Nephron progenitor cell (in vitro differentiated cells): Measurements from ENCODE around the gene LRRC34.

ENCODE experiments used
- DNase-seq: peaks from one replicate; pipeline ENCODE4 v3.0.0; 2021
- H3K27ac Mint-ChIP-seq: 2 replicates; pipeline ENCODE4 v1.8.0; 2021; ENCODE audit warnings: mild to moderate bottlenecking, moderate library complexity, mixed read lengths
- H3K27me3 Mint-ChIP-seq: 2 replicates; pipeline ENCODE4 v1.8.0; 2021; ENCODE audit warnings: mild to moderate bottlenecking, low read depth, mixed read lengths; ENCODE audit not compliant: poor library complexity
- H3K36me3 Mint-ChIP-seq: 2 replicates; pipeline ENCODE4 v1.8.0; 2021; ENCODE audit warnings: low read depth, mixed read lengths
- H3K4me1 Mint-ChIP-seq: 2 replicates; pipeline ENCODE4 v1.8.0; 2021; ENCODE audit warnings: mixed read lengths
- H3K4me3 Mint-ChIP-seq: 2 replicates; pipeline ENCODE4 v1.8.0; 2021; ENCODE audit warnings: mild to moderate bottlenecking, moderate library complexity, mixed read lengths
- H3K9me3 Mint-ChIP-seq: 2 replicates; pipeline ENCODE4 v1.8.0; 2021; ENCODE audit warnings: mild to moderate bottlenecking, moderate library complexity, mixed read lengths
- TF ChIP-seq, protein P1 (sequence below): fragments of 200-600 bp; sonication (generic); IDR thresholded peaks from 2 replicates; pipeline ENCODE4 v1.5.0; 2021; ENCODE audit warnings: antibody characterized with exemption

The LRRC34 gene

DNA sequence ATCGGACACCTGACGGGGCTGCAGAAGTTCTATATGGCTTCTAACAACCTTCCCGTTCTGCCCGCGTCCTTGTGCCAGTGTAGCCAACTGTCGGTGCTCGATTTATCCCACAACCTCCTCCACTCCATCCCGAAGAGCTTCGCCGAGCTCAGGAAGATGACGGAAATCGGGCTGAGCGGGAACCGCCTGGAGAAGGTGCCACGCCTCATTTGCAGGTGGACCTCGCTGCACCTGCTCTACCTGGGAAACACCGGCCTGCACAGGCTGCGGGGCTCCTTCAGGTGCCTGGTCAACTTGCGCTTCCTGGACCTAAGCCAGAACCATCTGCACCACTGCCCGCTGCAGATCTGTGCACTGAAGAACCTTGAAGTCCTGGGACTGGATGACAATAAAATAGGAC, 9.8 kb upstream of the LRRC34 start:
- TF ChIP-seq, protein P1, sequence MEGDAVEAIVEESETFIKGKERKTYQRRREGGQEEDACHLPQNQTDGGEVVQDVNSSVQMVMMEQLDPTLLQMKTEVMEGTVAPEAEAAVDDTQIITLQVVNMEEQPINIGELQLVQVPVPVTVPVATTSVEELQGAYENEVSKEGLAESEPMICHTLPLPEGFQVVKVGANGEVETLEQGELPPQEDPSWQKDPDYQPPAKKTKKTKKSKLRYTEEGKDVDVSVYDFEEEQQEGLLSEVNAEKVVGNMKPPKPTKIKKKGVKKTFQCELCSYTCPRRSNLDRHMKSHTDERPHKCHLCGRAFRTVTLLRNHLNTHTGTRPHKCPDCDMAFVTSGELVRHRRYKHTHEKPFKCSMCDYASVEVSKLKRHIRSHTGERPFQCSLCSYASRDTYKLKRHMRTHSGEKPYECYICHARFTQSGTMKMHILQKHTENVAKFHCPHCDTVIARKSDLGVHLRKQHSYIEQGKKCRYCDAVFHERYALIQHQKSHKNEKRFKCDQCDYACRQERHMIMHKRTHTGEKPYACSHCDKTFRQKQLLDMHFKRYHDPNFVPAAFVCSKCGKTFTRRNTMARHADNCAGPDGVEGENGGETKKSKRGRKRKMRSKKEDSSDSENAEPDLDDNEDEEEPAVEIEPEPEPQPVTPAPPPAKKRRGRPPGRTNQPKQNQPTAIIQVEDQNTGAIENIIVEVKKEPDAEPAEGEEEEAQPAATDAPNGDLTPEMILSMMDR: no peak
- Mint-ChIP-seq H3K27me3 (no peaks in the 10 kb centered on the region), H3K4me1 (peaks cover 14% of the 10 kb centered on the region), H3K9me3 (no peaks in the 10 kb centered on the region), H3K36me3 (no peaks in the 10 kb centered on the region), H3K27ac (no peak overlapping the region), H3K4me3 (no peak overlapping the region)
- no peak for DNase-seq

DNA sequence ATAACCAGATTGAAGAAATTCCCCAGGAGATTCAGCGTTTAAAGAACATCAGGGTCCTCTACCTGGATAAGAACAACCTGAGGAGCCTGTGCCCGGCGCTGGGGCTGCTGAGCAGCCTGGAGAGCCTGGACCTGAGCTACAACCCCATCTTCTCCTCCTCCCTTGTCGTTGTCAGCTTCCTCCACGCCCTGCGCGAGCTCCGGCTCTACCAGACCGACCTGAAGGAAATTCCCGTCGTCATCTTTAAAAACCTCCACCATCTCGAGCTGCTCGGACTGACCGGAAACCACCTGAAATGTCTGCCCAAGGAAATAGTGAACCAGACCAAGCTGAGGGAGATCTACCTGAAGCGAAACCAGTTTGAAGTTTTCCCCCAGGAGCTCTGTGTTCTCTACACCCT, 9.4 kb upstream of the LRRC34 start:
- H3K4me3 Mint-ChIP-seq: no peak overlapping the region
- H3K4me1 Mint-ChIP-seq: peaks cover 14% of the 10 kb centered on the region
- H3K27ac Mint-ChIP-seq: no peak overlapping the region
- TF ChIP-seq, protein P1: no peak
- no peaks in the 10 kb centered on the region for H3K27me3 Mint-ChIP-seq
- H3K9me3 Mint-ChIP-seq: no peaks in the 10 kb centered on the region
- no peak for DNase-seq
- H3K36me3 Mint-ChIP-seq: no peaks in the 10 kb centered on the region

DNA sequence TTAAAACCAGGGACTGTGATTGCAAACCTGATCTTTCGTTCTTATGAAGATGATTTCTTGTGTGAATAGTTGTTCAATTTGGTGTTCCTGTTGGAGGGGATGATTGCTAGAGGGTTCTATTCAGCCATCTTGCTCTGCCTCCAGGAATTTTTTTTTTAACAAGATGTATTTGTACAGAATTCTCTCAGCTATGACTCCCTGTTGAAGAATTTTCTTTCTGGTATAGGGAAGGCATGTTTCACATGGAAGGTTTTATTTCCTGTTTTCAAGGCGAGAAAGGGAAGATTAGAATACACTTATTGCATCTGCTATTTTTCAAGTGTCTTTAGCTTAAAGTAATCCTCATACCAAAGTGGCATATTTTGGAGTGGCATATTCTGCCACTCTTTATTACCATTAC, 5.6 kb upstream of the LRRC34 start:
- TF ChIP-seq, protein P1: no peak
- peaks cover 19% of the 10 kb centered on the region for H3K4me1 Mint-ChIP-seq
- peaks cover 32% of the 10 kb centered on the region for H3K9me3 Mint-ChIP-seq
- no peaks in the 10 kb centered on the region for H3K36me3 Mint-ChIP-seq
- H3K4me3 Mint-ChIP-seq: no peak overlapping the region
- H3K27me3 Mint-ChIP-seq: peaks cover 4% of the 10 kb centered on the region
- no peak overlapping the region for H3K27ac Mint-ChIP-seq
- DNase-seq: no peak

DNA sequence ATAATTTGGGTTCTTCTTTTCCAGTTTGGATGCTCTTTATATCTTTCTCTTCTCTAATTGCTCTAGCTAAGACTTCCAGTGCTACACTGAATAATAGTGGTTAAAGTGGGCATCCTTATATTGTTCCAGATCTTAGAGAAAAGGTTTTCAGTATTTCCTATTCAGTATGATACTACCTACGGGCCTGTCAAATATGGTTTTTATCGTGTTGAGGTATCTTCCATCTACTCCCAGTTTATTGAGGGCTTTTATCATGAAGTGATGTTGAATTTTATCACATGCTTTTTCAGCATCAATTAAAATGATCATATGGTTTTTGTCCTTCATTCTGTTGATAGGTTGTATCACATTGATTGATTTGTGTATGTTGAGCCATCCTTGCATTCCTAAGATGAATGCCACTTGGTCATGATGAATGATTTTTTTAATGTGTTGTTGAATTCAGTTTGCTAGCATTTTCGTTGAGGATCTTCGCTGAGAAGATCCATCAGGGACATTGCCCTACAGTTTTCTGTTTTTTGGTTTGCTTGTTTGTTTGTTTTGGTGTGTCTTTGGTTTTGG, 3.0 kb upstream of the LRRC34 start:
- Mint-ChIP-seq H3K4me1 (peaks cover 28% of the 10 kb centered on the region), H3K9me3 (peaks cover 40% of the 10 kb centered on the region), H3K4me3 (no peak overlapping the region), H3K27me3 (peaks cover 9% of the 10 kb centered on the region), H3K36me3 (no peaks in the 10 kb centered on the region), H3K27ac (no peak overlapping the region)
- TF ChIP-seq, protein P1: no peak
- no peak for DNase-seq

DNA sequence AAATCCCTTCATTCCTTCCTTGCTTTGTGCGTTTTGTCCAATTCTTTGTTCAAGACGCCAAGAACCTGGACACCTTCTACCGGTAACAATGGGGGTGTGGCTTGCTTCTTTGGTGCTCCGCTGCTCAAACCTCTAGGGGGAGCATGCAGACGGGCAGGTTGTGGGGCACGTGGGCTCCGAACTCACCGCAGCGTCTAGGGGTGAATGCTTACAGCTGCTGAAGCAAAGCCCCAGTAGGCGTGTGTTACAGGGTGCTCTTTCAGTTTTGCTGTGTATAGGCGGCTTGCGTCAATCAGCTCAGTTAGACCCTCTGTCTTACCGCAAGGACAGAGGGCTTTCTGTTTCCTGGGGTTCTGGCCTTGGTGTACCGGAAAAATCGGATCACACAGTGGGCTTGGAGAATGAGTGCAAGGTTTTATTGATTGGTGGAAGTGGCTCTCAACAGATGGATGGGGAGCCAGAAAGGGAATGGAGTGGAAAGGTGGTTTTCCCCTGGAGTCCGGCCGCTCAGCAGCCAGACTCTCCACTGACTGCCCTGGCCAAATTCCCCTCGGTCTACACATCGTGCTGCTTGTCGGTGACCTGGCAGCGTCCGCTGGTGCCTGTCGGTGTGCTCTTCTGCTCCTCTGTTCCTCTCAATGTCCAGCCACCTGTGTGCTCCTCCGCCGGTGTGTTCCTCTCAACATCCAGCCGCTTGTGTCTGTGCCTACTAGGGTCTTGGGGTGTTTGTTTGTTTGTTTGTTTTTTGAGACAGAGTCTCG, 1.2 kb upstream of the LRRC34 start:
- H3K9me3 Mint-ChIP-seq: peaks cover 40% of the 10 kb centered on the region
- no peak for DNase-seq
- H3K4me3 Mint-ChIP-seq: peak overlapping the region; percentile 84
- peak overlapping the region; percentile 21 for H3K27ac Mint-ChIP-seq
- no peaks in the 10 kb centered on the region for H3K36me3 Mint-ChIP-seq
- peaks cover 9% of the 10 kb centered on the region for H3K27me3 Mint-ChIP-seq
- peaks cover 19% of the 10 kb centered on the region for H3K4me1 Mint-ChIP-seq
- TF ChIP-seq, protein P1: no peak

DNA sequence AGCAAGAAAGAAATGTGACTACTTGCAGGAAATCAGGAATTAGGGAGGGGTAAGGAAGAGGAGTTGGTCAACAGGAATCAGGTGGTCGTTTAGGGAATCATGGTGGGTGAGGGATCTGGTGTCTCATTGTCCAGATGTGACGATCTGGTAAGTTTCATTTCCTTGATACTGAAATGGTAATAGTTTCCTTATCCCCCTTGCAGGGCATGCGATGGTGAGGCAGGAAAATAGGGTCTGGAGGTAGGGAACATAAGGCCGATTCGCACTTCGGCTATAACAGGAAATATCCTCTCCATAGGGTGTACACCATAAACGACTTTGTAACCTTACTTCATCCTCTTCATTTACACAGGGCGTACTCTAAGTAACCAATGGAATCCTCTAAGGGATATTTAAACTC, 574 bp upstream of the LRRC34 start:
- H3K36me3 Mint-ChIP-seq: peaks cover 2% of the 10 kb centered on the region
- peak overlapping the region; percentile 84 for H3K4me3 Mint-ChIP-seq
- TF ChIP-seq, protein P1: no peak
- peaks cover 40% of the 10 kb centered on the region for H3K9me3 Mint-ChIP-seq
- H3K27ac Mint-ChIP-seq: peak overlapping the region; percentile 77
- DNase-seq: no peak
- H3K4me1 Mint-ChIP-seq: peaks cover 19% of the 10 kb centered on the region
- peaks cover 9% of the 10 kb centered on the region for H3K27me3 Mint-ChIP-seq
